Heart right ventricle (tissue), 16 donors: ENCODE results near the gene CLEC16A. TPM values are rescaled to one million over a fixed set of nuclear protein-coding genes. Genes with fewer than 3 reads are reported as not detected.
"Not testable (repeated sequence)": the region's sequence is repeated elsewhere in the genome, so short reads cannot be mapped to it uniquely, and the experiment has no call there.

ENCODE experiments used
- ATAC-seq, 8 donors: fragments of 200-7000 bp; cut with Tn5 transposase; one replicate each; pipeline ENCODE4 v1.9.1; 2020; ENCODE audit warnings: mild to moderate bottlenecking in 8 of 8, moderate library complexity in 8 of 8, moderate number of reproducible peaks in 1 of 8
- DNase-seq, 2 donors: peaks; one replicate each; pipeline ENCODE4 v3.0.0-alpha.2; 2020
- H3K27ac ChIP-seq, 10 donors: fragments of 200-600 bp; sonication (generic) in 2 of 10; one replicate each; pipeline versions ENCODE4 v1.5.0 to v1.8.0; 2020 to 2022; ENCODE audit warnings: mild to moderate bottlenecking in 3 of 10
- H3K27me3 ChIP-seq, 7 donors: fragments of 200-600 bp; one replicate each; pipeline ENCODE4 v1.8.0; 2021 to 2022; ENCODE audit warnings: mild to moderate bottlenecking in 2 of 7
- H3K36me3 ChIP-seq, 9 donors: fragments of 200-600 bp; sonication (generic) in 1 of 9; one replicate each; pipeline versions ENCODE4 v1.5.0 to v1.8.0; 2020 to 2022; ENCODE audit warnings: mild to moderate bottlenecking in 2 of 9
- H3K4me1 ChIP-seq, 9 donors: fragments of 200-600 bp; sonication (generic) in 1 of 9; one replicate each; pipeline versions ENCODE4 v1.5.0 to v1.8.0; 2020 to 2022; ENCODE audit warnings: mild to moderate bottlenecking in 4 of 9
- H3K4me3 ChIP-seq, 10 donors: fragments of 200-600 bp; sonication (generic) in 2 of 10; one replicate each; pipeline versions ENCODE4 v1.5.0 to v1.8.0; 2020 to 2022; ENCODE audit warnings: mild to moderate bottlenecking in 7 of 10, moderate library complexity in 2 of 10
- H3K9me3 ChIP-seq, 11 donors: fragments of 200-600 bp in 10 of 11; sonication (generic) in 2 of 11; one replicate each; pipeline versions ENCODE4 v1.5.0 to v1.8.0; 2013 to 2022; ENCODE audit warnings: mild to moderate bottlenecking in 2 of 11, control low read depth in 1 of 11, moderate library complexity in 1 of 11
- CTCF ChIP-seq, 9 donors: fragments of 200-600 bp; sonication (generic) in 2 of 9; IDR thresholded peaks; one replicate each; pipeline versions ENCODE4 v1.5.0 to v1.8.0; 2021 to 2022; ENCODE audit warnings: antibody characterized with exemption in 9 of 9, mild to moderate bottlenecking in 5 of 9, moderate library complexity in 1 of 9
- WGBS, 2 donors: extraction: QIAGEN DNeasy Blood & Tissue Kit; methylation state at CpG; one replicate each; pipeline ENCODE4 v1.1.7; 2013; ENCODE audit warnings: inconsistent platforms in 1 of 2; 5-methylcytosine and 5-hydroxymethylcytosine counted together
- intact Hi-C, 10 donors: fragments of 100-400 bp; cut with DNase I; formaldehyde crosslinking; loops; one replicate each; pipeline versions ENCODE4 v1.11.1 to v1.14.2; 2022
- polyA plus RNA-seq, 2 donors: library from polyadenylated mRNA; stranded (reverse); fragments of 200-250 nt; gene quantifications; one replicate each; pipeline ENCODE4 v1.2.3, GENCODE V29; 2013
- total RNA-seq, 10 donors: library from RNA; stranded (reverse); fragmentation: NEBNext Ultra II Directional in 3 of 10; extraction: Animal tissue kit (Norgen Biotek cat#: 25700) in 3 of 10; gene quantifications; one replicate each; pipeline versions ENCODE4 v1.2.1 to v1.2.4, GENCODE V29; 2021 to 2023
- donor health status: Arrhythmogenic right ventricular cardiomyopathy.
- donor health status: ischemic (EF 13 %, LVEDD 7.1; RV severe dilation, severe dysfunction).
- donor health status: healthy with polysubstance abuse.
- donor health status: DM: no; HTN: yes; CAD: no.
- donor health status: DM: no; HTN: no; CAD: no.
- donor health status: ischemic (EF 25% LVEDD 6.9; RV normal size, moderate dysfunction).
- donor health status: ischemic (EF 25% LVEDD 5.7; RV mildly dilated, moderate dysfunction).
- donor health status: healthy.
- donor health status: DM: yes; HTN: yes; CAD: no.
- donor health status: Ischemic cardiomyopathy.
- donor health status: ischemic (EF 35%, LVEDD 5.7; RV mildly dilated, moderate dysfunction).
- donor health status: nonischemic (EF 11% LVEDD 7.7; RV severe dilation, severe dysfunction).
- donor health status: DM: yes; HTN: yes; CAD: no.
- donor health status: PGD.
- donor health status: ischemic (EF 29% LVEDD 5.4; RV normal size, mild dysfunction).
- donor health status: nonischemic (EF 23%, LVEDD 6.1; RV moderate dilation, normal function).

CLEC16A gene
- total and polyA plus RNA-seq, 12 donors, result 12.1 to 30.8 (median 23.0) TPM

- no peaks in the 10 kb centered on the region for H3K27me3 ChIP-seq
- no peak for TF ChIP-seq CTCF (IDR thresholded peaks at IDR 0.05)
- 81% methylated on average over 4 of the region's 4 CpGs for WGBS, 2 donors
- peaks cover 0 to 38% (median 22%) of the 10 kb centered on the region in 11 donors for H3K9me3 ChIP-seq
- intact Hi-C loops, result no loop called here
- peaks cover 0 to 21% (median 5%) of the 10 kb centered on the region in 9 donors for H3K4me1 ChIP-seq
- DNase-seq (no peak), ATAC-seq (no peak)
- H3K27ac ChIP-seq, result peak overlapping the region in 1 of 10 donors; percentile 3
- no peak overlapping the region for H3K4me3 ChIP-seq
- H3K36me3 ChIP-seq, result no peaks in the 10 kb centered on the region
Measured at GRCh38 chr16:11219178-11219577, 274.8 kb downstream of the CLEC16A start.

GRCh38 chr16:11220507-11220906, 276.1 kb downstream of the CLEC16A start:
- 71 to 81% methylated on average over 2 of the region's 2 CpGs for WGBS, 2 donors
- H3K9me3 ChIP-seq, result peaks cover 0 to 35% (median 22%) of the 10 kb centered on the region in 11 donors
- peaks cover 4 to 34% (median 13%) of the 10 kb centered on the region in 9 donors for H3K4me1 ChIP-seq
- DNase-seq, H3K4me3 ChIP-seq, H3K36me3 ChIP-seq, ATAC-seq, H3K27ac ChIP-seq, intact Hi-C loops, H3K27me3 ChIP-seq: not testable (repeated sequence)

- intact Hi-C loops, result no loop called here
- Histone ChIP-seq H3K27me3 (no peaks in the 10 kb centered on the region), H3K4me1 (peaks cover 4 to 35% (median 13%) of the 10 kb centered on the region in 9 donors), H3K9me3 (no peaks in the 10 kb centered on the region), H3K4me3 (no peak overlapping the region), H3K27ac (peak overlapping the region in 5 of 10 donors; percentile 3 to 82 (median 63)), H3K36me3 (no peaks in the 10 kb centered on the region)
- 41 to 52% methylated on average over 24 of the region's 24 CpGs for WGBS, 2 donors
- no peak for TF ChIP-seq CTCF (IDR thresholded peaks at IDR 0.05)
- peak in 7 of 8 donors; percentile 76 to 97 (median 92) for ATAC-seq
- peak; percentile 23 to 78 for DNase-seq
Measured at GRCh38 chr16:11224096-11224893, 279.9 kb downstream of the CLEC16A start.

GRCh38 chr16:11224894-11225676, 280.7 kb downstream of the CLEC16A start:
- DNase-seq (peak in 1 of 2 donors; percentile 44), ATAC-seq (peak in 7 of 8 donors; percentile 14 to 52 (median 44))
- H3K36me3 ChIP-seq, result no peaks in the 10 kb centered on the region
- no peaks in the 10 kb centered on the region for H3K27me3 ChIP-seq
- peaks cover 4 to 31% (median 13%) of the 10 kb centered on the region in 9 donors for H3K4me1 ChIP-seq
- peak overlapping the region in 2 of 10 donors; percentile 19 to 26 for H3K4me3 ChIP-seq
- no peak for TF ChIP-seq CTCF (IDR thresholded peaks at IDR 0.05)
- no peaks in the 10 kb centered on the region for H3K9me3 ChIP-seq
- WGBS, 2 donors, result 70 to 80% methylated on average over 21 of the region's 21 CpGs
- intact Hi-C loops, result no loop called here
- peak overlapping the region in 3 of 10 donors; percentile 59 to 82 (median 63) for H3K27ac ChIP-seq
